SK-N-SH (cell line): ENCODE results near the gene AFF1. TPM values are rescaled to one million over a fixed set of nuclear protein-coding genes. Genes with fewer than 3 reads are reported as not detected.

Experiments
- CTCF ChIA-PET: fragments of 300-600, 350-600 bp; formaldehyde crosslinking; extraction: SDS; loops from one replicate; lab custom pipeline; 2021; lab: Yijun Ruan, JAX
- POLR2A ChIA-PET: fragments of 350-600 bp; sonication (Branson Sonifier 250); formaldehyde crosslinking; extraction: SDS; loops from one replicate; lab custom pipeline; 2020; ENCODE audit warnings: antibody characterized with exemption, inconsistent platforms; lab: Yijun Ruan, JAX
- DNase-seq: peaks from one replicate; pipeline ENCODE4 v3.0.0; 2012
- H2AFZ ChIP-seq: fragments of 200-600 bp; sonication (generic); 2 replicates; pipeline ENCODE4 v1.8.1; 2016; ENCODE audit warnings: antibody characterized with exemption, mild to moderate bottlenecking, low read depth
- H3F3A ChIP-seq: fragments of 200-600 bp; sonication (generic); replicated peaks from 2 replicates; pipeline ENCODE3; 2016; ENCODE audit warnings: antibody characterized with exemption, mild to moderate bottlenecking; ENCODE audit not compliant: insufficient read depth
- H3K27ac ChIP-seq, 2 experiments: fragments of 200-500 bp in 1 of 2; fragments of 200-600 bp in 1 of 2; sonication (Bioruptor generic) in 1 of 2; sonication (generic), shearing (Covaris generic) in 1 of 2; 2 replicates each; pipeline versions ENCODE4 v1.5.1 to v1.6.1; 2014 to 2016; ENCODE audit warnings: low read depth in 2 of 2, inconsistent platforms in 1 of 2, low read length in 1 of 2, mild to moderate bottlenecking in 1 of 2, mixed read lengths in 1 of 2
- H3K27me3 ChIP-seq: fragments of 200-600 bp; sonication (generic), shearing (Covaris generic); 2 replicates; pipeline ENCODE4 v1.6.1; 2016; ENCODE audit warnings: mixed run types; ENCODE audit not compliant: insufficient read depth
- H3K36me3 ChIP-seq, 2 experiments: fragments of 200-500 bp in 1 of 2; fragments of 200-600 bp in 1 of 2; sonication (Bioruptor generic) in 1 of 2; sonication (generic) in 1 of 2; replicated peaks in 1 of 2; 2 replicates each; pipeline versions ENCODE3 to v1.5.1; 2014 to 2016; ENCODE audit warnings: low read length in 1 of 2, mild to moderate bottlenecking in 1 of 2; ENCODE audit not compliant: insufficient read depth in 2 of 2, control insufficient read depth in 1 of 2
- H3K4me1 ChIP-seq, 2 experiments: fragments of 200-500 bp in 1 of 2; fragments of 200-600 bp in 1 of 2; sonication (Bioruptor generic) in 1 of 2; sonication (generic), shearing (Covaris generic) in 1 of 2; 2 replicates each; pipeline versions ENCODE4 v1.5.1 to v1.6.1; 2014 to 2016; ENCODE audit warnings: low read depth in 1 of 2, low read length in 1 of 2, mixed run types in 1 of 2; ENCODE audit not compliant: insufficient read depth in 2 of 2, control insufficient read depth in 1 of 2
- H3K4me2 ChIP-seq: fragments of 200-600 bp; sonication (generic), shearing (Covaris generic); 2 replicates; pipeline ENCODE4 v1.6.1; 2017; ENCODE audit warnings: mixed run types
- H3K4me3 ChIP-seq, 2 experiments: fragments of 200-500 bp in 1 of 2; fragments of 200-600 bp in 1 of 2; sonication (Bioruptor generic) in 1 of 2; sonication (generic), shearing (Covaris generic) in 1 of 2; 2 replicates each; pipeline versions ENCODE4 v1.5.1 to v1.8.1; 2014 to 2016; ENCODE audit warnings: low read depth in 2 of 2, inconsistent platforms in 1 of 2, low read length in 1 of 2, mild to moderate bottlenecking in 1 of 2, mixed read lengths in 1 of 2, moderate library complexity in 1 of 2
- H3K79me2 ChIP-seq: fragments of 200-600 bp; sonication (generic); 2 replicates; pipeline ENCODE4 v1.8.1; 2017; ENCODE audit warnings: mild to moderate bottlenecking; ENCODE audit not compliant: insufficient read depth
- H3K9ac ChIP-seq: fragments of 200-600 bp; sonication (generic); 2 replicates; pipeline ENCODE4 v1.6.1; 2017; ENCODE audit warnings: mixed run types
- H3K9me2 ChIP-seq: fragments of 200-600 bp; sonication (generic); 2 replicates; pipeline ENCODE4 v1.6.1; 2017; ENCODE audit warnings: mixed run types
- H3K9me3 ChIP-seq: fragments of 200-600 bp; sonication (generic); 2 replicates; pipeline ENCODE4 v1.6.1; 2017; ENCODE audit warnings: mixed run types, mild to moderate bottlenecking, moderate library complexity
- H4K20me1 ChIP-seq: fragments of 200-600 bp; sonication (generic); 2 replicates; pipeline ENCODE4 v1.6.1; 2017; ENCODE audit warnings: mild to moderate bottlenecking, mixed run types; ENCODE audit not compliant: insufficient read depth
- CHD2 ChIP-seq: fragments of 150-350 bp; IDR thresholded peaks from 2 replicates; pipeline ENCODE4 v1.6.1; 2018; ENCODE audit warnings: low read length; ENCODE audit not compliant: partially characterized antibody
- CTCF ChIP-seq: fragments of 200-600 bp; sonication (generic); IDR thresholded peaks from 2 replicates; pipeline ENCODE4 v1.6.1; 2017; ENCODE audit warnings: antibody characterized with exemption, mild to moderate bottlenecking, moderate library complexity
- EP300 ChIP-seq, 2 experiments: IDR thresholded peaks; 2 replicates each; pipeline versions ENCODE4 v1.4.0 to v1.6.1; 2012; ENCODE audit warnings: borderline replicate concordance in 1 of 2, low read depth in 1 of 2, low read length in 1 of 2
- EZH2phosphoT487 ChIP-seq: fragments of 200-600 bp; sonication (generic); IDR thresholded peaks from 2 replicates; pipeline ENCODE4 v1.6.1; 2017; ENCODE audit warnings: low read depth, mixed run types, mild to moderate bottlenecking, antibody characterized with exemption, moderate library complexity, borderline replicate concordance
- FOSL2 ChIP-seq: IDR thresholded peaks from 2 replicates; pipeline ENCODE4 v1.4.0; 2012; ENCODE audit warnings: low read depth, mild to moderate bottlenecking, moderate library complexity, borderline replicate concordance
- FOXJ3 ChIP-seq: sonication (generic); formaldehyde crosslinking; IDR thresholded peaks from 2 replicates; pipeline ENCODE4 v1.5.1; 2020; ENCODE audit warnings: mild to moderate bottlenecking, missing genetic modification reagents
- GABPA ChIP-seq: IDR thresholded peaks from 2 replicates; pipeline ENCODE4 v1.4.0; 2012; ENCODE audit warnings: low read depth, mild to moderate bottlenecking
- JUND ChIP-seq: IDR thresholded peaks from 2 replicates; pipeline ENCODE4 v1.4.0; 2012
- MAX ChIP-seq: IDR thresholded peaks from 2 replicates; pipeline ENCODE4 v1.4.0; 2012; ENCODE audit warnings: low read depth
- MEF2A ChIP-seq: IDR thresholded peaks from 2 replicates; pipeline ENCODE4 v1.4.0; 2012; ENCODE audit warnings: low read depth, borderline replicate concordance
- POLR2AphosphoS5 ChIP-seq: IDR thresholded peaks from 2 replicates; pipeline ENCODE4 v1.6.1; 2012; ENCODE audit warnings: low read depth, low read length
- RAD21 ChIP-seq: IDR thresholded peaks from 2 replicates; pipeline ENCODE4 v1.6.1; 2012; ENCODE audit warnings: mild to moderate bottlenecking, low read length
- SIN3A ChIP-seq: IDR thresholded peaks from 2 replicates; pipeline ENCODE4 v1.6.1; 2012; ENCODE audit warnings: low read depth, mild to moderate bottlenecking, low read length, moderate library complexity, borderline replicate concordance
- SMC3 ChIP-seq: IDR thresholded peaks from 2 replicates; pipeline ENCODE4 v1.6.1; 2012; ENCODE audit warnings: low read depth, low read length, improper control_type of control experiment
- TAF1 ChIP-seq: IDR thresholded peaks from 2 replicates; pipeline ENCODE4 v1.6.1; 2012; ENCODE audit warnings: low read depth, mild to moderate bottlenecking, low read length, moderate library complexity, borderline replicate concordance
- TEAD4 ChIP-seq: IDR thresholded peaks from 2 replicates; pipeline ENCODE4 v1.4.0; 2012; ENCODE audit warnings: mild to moderate bottlenecking, borderline replicate concordance; ENCODE audit not compliant: insufficient read depth
- USF1 ChIP-seq: IDR thresholded peaks from 2 replicates; pipeline ENCODE4 v1.4.0; 2012; ENCODE audit warnings: low read depth, borderline replicate concordance
- WGBS: methylation state at CpG from one replicate; pipeline ENCODE4 v1.1.6; 2017; ENCODE audit warnings: low lambda C conversion rate; 5-methylcytosine and 5-hydroxymethylcytosine counted together
- polyA plus RNA-seq, 3 experiments: library from polyadenylated mRNA; depleted of rRNA; stranded (reverse); fragments of >200 nt; gene quantifications; 2 replicates each; pipeline ENCODE4 v1.2.3, GENCODE V29; 2012

Gene AFF1
- polyA plus RNA-seq, 1 of the 3 experiments (the other 2 are of a cell fraction) = 2.7 TPM

- no peaks in the 10 kb centered on the region for H3K79me2 ChIP-seq
Observed at GRCh38 chr4:87114245-87115062, 179.6 kb downstream of the AFF1 start.

More at GRCh38 chr4:87114245-87115062, 179.6 kb downstream of the AFF1 start:
- no peak overlapping the region for H3K27ac ChIP-seq
- no peak overlapping the region for H3K9ac ChIP-seq
- no peak for DNase-seq
- no peaks in the 10 kb centered on the region for H3K27me3 ChIP-seq
- CTCF ChIA-PET = interaction anchor here (0.6 to 2.2 kb wide), 8 partner anchors 17 to 192 kb away, joined by 3 to 8 read pairs (median 4); no protein-coding TSS in a partner anchor
- 92% methylated on average over 14 of the region's 24 CpGs for WGBS
- no peak overlapping the region for H2AFZ ChIP-seq
- H3K4me2 ChIP-seq = no peak overlapping the region
- H3F3A ChIP-seq = peaks cover 6% of the 10 kb centered on the region
- peaks cover 24 to 29% of the 10 kb centered on the region in 2 experiments for H3K36me3 ChIP-seq
- H3K4me3 ChIP-seq = no peak overlapping the region
- no peaks in the 10 kb centered on the region for H3K9me3 ChIP-seq
- no peak for TF ChIP-seq GABPA
- no peak for TF ChIP-seq TAF1
- TF ChIP-seq CHD2 = no peak
- no peak for TF ChIP-seq RAD21
- no peak for TF ChIP-seq FOSL2
- TF ChIP-seq MAX = no peak
- TF ChIP-seq FOXJ3 (CRISPR knock-in tag) = no peak
- TF ChIP-seq JUND = no peak
- no peak for TF ChIP-seq SIN3A
- TF ChIP-seq EZH2phosphoT487 = no peak
- TF ChIP-seq MEF2A = no peak
- TF ChIP-seq TEAD4 = no peak
- no peak for TF ChIP-seq SMC3
- TF ChIP-seq EP300 (IDR thresholded peaks at IDR 0.05; ENCODE audit: borderline replicate concordance in 1 of 2, low read depth in 1 of 2, low read length in 1 of 2) = no peak
- TF ChIP-seq USF1 = no peak
- TF ChIP-seq POLR2AphosphoS5 = no peak
- no peak; the same call in 1 of the 2 replicates for TF ChIP-seq CTCF
- H3K4me1 ChIP-seq = peaks cover 5 to 7% of the 10 kb centered on the region in 2 experiments; a peak in 2 of 4 replicates
- no peaks in the 10 kb centered on the region for H4K20me1 ChIP-seq
- H3K9me2 ChIP-seq = no peaks in the 10 kb centered on the region
- POLR2A ChIA-PET = interaction anchor here (0.6 kb wide), 1 partner anchor 12 kb away, joined by 5 read pairs; no protein-coding TSS in a partner anchor
